ENCODE measurements around the gene CBLB.

Gene CBLB

DNA sequence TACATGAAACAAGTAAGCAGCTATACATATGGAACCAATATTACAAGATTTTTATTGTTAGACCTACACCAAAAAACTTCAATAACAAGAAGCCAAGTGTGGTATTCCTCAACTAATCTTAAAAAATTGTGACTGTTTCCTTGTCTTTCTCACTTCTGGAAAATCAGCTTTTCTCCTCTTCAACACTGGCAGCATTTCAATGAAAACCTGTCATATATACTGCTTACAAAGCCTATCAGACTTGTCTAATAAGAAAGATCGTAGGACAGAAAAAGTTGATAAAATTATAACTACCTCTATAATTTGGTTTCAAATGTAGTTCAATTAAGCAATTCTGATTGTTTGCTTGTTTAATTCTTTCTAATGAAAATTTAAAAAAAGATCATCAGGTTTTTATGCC is 55.1 kb downstream of the CBLB start:
- DNase-seq = no peak

DNA sequence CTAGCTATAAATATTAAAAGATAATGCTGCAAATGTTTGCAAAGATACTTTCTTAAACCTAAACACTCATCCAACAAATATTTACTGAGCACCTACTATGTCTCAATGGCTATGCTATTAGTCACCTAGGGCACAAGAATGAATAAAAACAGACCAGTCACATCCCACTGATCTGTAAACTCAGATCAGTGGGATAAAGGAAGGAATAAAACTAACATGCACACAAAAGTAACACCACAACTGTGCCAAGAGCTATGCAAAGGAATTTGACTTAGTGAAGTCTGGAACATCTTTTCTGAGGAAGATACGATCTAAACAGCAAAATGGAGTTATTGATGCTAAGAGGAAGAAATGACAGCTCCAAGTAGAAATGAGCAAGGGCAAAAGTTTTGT is 56.6 kb downstream of the CBLB start:
- no peak for DNase-seq

DNA sequence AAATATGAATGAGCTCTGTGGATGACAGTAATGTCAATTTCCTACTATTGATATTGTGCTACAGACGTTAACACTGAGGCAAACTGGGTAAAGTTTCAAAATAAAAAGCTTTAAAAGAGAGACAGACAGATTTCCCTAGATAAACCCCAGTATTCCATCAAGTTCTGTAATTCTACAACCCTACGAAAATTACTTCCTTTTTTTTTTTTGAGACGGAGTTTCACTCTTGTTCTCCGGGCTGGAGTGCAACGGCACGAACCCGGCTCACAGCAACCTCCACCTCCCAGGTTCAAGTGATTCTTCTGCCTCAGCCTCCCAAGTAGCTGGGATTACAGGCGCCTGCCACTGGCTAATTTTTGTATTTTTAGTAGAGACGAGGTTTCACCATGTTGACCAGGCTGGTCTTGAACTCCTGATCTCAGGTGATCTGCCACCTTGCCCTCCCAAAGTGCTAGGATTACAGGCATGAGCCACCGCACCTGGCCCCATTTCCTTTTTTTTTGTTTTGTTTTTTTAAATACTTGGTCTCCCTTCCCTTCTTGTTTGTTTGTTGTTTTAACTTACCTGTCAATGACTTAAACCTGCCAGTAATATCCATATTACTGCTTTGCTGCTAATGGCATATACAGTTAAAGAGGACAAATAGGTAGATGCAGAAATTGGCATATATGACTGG is 57.2 kb downstream of the CBLB start:
- no peak for DNase-seq

DNA sequence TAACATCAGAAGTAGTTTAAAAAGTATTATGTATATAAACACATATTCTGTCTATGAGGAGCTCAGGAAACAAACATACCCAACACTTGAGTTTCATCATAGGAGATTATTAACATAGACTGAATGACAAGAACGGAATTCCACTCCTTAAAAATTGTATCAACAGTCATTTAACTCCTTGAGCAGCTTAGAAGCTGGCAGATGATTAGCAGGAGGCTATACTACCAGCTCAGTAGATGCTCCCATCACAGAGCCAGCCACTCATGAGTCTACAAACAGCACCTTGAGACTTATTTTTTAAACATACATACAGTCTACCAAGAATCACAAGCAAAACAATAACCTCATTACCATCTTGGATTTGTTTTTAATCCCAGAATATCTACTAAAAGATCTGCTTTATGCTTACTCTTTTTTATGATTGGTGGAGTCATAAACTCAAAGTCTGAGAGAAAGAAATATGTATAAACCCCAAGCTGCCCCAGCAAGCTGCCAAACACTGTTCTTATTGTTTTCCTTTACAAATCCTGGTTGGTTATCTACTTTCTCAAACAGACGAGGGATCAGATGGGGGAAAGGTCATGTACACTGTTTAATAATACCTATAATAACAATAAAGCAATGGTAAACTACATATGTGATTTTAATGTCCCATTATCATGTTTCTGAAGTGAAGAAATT is 59.5 kb downstream of the CBLB start:
- DNase-seq = no peak

DNA sequence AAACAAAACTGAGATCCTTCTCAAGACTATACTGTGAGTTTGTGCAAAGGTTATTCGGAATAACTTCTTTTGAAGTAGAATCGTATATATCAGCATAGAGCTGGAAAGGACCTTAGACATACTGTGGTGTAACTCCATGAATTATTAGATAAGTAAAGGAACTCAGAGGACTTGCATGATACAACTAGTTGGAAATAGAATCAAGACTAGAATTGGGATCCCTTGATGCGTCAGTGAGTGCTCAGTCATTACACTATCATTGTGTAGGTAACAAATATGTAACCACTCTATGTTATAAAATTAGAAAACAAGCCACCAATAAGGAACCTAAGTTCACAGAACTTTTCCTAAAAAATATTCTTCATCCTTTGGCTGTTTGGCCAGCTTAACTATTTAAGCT is 61.1 kb downstream of the CBLB start:
- no peak for DNase-seq

DNA sequence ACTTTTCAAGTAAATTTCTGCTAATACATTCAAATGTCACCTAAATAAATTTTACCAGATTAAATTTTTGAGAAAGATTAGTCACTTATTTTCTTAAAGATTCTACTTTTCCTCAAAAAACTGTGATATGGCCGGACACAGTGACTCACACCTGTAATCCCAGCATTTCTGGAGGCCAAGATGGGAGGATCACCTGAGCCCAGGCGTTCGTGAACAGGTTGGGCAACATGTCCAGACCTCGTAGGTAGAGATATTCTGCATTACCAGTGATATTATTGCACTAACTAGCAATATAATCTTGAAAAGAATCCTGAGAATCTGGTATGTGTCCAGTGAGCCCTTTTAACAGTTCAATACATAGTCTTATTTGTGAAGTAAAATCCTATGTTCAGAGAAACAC is 61.7 kb downstream of the CBLB start:
- no peak for DNase-seq

DNA sequence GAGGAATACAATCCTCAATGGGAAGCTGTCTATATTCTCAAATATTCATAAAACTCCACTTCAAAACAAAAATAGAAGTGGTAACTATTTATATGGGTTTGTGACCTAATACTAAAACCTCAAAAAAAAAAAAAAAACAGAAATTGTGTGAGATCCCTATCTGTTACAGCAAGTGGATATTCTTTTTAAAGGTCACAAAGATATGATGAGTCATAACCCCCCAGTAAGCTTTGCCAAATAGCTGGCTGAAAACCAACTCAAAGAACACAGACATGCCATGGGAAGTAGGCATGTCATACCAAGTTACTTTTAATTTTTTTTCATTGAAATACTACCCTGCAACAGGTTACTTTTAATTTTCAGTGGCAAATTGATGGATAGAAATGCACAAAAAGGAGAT is 62.5 kb downstream of the CBLB start:
- peak; percentile 23 to 62 for DNase-seq

DNA sequence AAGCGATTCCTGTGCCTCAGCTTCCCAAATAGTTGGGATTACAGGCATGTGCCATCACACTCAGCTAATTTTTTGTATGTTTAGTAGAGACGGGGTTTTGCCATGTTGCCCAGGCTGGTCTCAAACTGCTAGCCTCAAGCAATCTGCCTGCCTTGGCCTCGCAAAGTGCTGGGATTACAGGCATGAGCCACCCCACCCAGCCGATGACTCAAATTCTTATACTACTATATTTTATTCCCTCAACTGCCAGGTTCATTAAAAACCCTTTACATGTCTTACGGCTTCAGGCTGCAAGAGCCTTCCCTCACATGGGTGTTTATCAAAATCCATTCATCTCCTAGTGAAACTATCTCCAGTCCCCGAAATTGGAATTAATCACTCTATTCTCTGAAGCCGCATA is 63.4 kb downstream of the CBLB start:
- DNase-seq = no peak

DNA sequence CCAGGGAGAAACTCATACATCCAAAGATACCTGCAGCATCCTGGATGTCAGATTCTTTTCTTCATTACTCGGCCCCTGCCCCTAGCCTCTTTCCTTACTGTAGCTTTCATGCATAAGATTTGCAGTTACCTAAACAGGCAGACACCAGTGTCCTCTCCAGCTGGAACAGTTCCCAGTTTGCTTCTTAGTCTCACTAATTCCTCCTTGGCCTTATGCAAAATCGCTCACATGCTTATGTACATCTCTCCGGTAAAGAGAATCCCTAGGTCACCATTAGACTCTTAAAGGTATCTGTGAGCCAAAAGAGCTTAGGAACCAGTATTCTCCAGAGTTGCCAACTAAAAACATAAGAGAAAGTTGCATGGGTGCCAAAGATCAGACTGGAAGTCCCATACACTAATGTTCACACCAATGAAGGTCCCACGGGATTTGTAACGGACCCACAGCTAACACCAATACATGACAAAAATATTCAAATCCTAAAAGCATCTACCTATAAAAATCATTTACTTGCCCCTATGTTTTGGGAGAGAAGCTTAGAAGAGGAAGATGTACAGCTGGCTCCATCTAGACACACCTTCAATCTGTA is 66.6 kb downstream of the CBLB start:
- no peak for DNase-seq

DNA sequence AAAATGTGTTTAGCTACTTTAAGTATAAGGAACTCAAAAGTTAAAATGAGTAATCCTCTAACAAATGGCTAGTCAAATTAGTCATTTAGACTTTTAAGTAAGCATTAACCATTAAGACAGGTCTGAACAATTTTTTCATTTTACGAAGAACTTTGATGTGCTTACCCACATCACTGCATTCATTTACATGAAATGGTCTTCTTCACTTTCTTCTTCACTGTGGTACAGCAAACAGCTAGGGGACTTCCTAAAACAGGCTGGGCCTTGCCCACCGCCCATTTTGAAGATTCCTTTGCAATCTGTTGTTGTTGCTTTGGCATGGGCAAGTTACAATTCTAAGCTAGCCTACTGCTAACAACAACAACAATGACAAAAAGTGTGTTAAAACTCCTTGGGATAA is 67.4 kb downstream of the CBLB start:
- DNase-seq = peak; percentile 11 to 31

DNA sequence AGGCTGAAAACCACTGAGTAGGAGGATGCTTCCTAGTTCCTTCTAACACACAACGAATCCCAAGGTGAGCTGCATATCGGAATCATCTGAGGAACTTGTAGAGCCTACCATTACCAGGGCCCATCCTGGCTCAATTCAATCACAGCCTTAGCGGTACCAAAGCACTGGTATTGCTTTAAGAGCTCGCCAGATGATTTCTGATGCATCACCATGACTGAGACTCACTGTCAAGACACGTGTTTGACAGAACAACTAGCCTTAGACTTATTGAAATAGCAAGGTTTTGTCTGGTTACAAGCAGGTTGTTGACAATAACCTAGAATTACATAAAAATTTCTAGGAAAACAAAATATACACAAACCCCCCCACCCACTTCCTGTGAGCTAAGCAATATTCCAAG is 68.5 kb downstream of the CBLB start:
- no peak for DNase-seq

DNA sequence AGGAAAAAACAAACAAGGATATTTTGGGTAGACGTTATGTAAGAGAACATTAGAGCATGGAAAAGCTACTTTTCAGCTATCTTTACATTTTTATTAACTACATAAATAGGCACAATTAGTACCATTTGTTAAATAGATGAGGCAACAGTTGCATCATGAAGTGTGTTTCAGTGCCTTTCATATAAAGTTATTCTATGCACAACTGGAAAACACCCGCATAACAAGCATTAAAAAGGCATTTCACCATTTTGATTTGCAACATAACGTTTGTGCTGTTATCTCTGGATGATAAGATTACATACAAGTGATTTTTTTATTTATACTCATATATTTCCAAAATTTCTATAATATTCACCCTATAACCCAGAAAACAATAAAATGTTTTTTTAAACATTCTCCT is 69.5 kb downstream of the CBLB start:
- DNase-seq = no peak

DNA sequence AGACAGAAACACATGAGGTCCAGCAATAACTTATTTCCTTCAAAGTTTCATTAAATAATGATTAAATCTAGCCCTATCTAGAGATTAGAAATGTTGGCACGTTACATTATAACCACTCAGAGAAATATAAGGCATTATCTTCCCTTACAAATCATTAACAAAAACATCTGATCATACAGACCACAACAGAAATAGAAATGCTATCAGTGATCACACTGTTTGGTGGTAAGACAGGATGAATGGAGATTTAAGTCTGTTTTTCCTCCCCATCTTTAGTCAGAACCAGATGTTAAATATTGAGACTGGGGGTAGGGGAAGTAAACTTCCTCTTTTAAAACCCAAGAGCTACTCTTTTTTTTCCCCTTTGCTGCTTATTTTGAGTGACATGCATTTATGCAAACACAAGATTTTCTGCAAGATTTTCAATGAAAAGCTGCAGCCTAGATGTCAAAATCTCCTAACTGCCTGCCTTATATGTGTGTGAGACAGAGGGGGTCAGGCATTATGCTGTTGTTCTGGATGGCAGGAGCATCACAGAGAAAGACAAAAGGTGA is 70.4 kb downstream of the CBLB start:
- DNase-seq = peak in 1 of 2 donors; percentile 17

DNA sequence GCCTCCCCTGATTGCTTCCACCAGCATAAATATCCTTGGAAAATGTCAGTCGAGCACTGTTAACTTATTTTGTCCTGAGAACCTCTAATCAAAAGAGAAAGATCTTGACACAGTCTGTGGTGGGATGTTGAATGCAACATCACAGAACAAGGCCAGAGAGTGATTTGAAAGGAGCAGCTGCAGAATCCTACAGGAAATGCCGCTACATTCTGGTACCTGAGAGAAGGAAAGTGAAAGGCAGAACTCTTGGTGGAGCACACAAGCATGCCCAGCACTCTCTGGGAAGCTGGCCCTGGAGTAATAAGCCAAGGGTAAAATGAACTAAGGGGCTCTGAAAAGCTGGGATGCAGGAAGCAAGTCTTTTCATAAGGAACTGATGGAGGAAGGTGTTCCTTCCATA is 75.8 kb downstream of the CBLB start:
- no peak for DNase-seq

DNA sequence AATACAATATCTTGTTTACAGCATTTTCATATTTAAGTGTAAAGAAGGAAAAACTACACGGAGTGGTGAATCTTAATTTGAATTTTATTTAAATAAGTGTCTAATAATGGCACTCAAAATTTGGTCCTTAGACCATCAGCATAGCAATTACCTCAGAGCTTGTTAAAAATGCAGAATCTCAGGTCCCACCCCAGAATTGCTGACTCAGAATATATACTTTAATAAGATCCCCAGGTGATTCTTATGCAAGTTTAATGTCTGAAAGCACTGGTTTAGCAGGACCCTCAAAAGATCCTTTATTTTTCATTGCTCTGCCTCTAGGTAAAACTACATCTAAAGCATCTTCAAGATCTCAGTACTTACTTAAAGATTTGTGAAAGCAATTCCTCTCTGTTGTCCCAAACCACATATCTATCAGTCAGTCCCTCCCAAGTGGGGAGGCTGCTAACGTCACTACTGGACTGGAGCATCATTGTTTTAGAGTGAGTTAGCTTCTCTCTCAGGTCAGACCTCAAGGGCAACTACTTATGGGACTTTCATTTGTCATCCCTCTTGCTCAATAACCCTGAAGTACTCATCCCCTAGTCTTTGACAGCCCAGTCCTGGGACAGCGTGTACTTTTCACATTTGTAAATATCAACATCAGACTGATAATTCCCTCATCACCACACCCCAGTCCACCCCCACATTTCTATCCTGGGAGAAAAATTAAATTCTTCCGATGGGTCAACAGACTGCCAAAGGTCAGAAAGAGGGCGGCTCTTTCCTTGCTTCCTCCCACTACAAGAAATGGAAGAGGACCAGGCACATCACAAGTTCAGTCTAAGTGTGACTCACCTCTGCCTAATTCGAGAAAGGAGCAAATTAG is 76.7 kb downstream of the CBLB start:
- no peak for DNase-seq

DNA sequence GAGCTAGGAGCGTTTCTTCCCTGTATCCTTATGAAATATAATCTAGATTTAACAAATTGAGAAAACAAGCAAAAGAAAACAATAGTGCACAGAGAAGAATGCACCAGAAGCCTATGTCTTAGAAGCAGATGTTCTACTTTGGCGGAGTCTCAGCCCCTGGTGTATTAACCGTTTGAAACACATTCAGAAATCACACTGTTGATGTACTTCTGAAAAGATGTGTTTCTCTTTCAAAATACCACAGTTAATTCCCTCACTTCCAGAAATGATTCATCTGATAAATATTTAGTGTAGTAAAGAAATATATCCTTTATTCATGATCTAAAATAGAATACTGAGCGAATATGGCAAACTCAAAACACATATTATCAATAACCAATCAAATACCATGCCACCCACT is 77.7 kb downstream of the CBLB start:
- DNase-seq = no peak

DNA sequence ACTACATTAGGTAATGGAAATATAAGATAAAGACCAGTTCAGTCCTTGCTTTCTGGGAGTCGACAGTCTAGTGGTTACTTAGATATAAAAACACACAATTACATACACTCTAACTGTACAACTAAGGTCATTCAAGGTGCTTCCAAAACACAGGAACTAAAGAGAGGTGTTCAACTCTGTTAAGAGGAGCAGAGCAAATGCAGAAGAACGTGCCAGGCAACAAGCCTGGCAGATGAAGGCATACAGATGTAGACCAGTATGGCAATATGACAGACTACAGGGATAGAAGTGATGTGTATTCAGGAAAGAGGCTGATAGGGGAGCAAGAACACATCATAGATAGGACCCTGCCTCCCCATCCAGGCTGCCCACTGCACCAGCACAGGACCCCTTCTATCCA is 78.3 kb downstream of the CBLB start:
- no peak for DNase-seq

DNA sequence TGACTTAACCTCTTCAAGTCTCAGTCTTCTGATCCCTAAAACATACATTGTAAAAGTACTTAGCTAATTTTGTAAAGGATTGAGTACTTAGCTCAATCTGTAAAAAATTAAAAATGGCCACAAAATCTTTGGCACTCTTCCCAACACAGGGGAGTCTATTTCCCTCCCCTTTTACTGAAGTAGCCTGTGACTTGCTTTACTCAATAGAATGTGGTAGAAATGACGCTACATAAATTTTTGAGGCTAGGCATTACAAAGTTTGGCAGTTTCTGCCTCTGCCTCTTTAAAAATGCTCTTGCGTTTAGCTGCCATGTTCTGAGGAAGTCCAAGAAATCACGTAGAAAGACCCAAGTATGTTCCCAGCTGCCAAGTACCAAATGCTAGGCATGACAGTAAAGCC is 80.2 kb downstream of the CBLB start:
- no peak for DNase-seq

DNA sequence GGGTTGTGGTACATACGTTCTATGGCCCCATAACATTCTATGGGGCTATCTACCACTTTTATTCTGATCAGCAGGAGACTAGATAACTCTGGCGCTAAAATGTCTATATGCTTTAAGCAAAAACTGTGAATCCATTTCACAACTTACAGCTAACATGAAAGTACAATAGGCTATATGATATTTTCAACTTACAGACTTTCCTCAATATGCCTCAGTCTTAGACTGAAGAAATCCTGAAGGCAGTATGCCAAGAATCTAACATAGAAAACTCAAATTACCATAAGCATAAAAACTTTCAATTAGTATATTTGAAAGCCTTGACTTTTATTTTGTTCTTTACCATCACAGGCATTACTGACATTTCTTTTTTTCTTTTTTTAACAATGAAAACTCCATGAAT is 81.4 kb downstream of the CBLB start:
- DNase-seq = no peak

DNA sequence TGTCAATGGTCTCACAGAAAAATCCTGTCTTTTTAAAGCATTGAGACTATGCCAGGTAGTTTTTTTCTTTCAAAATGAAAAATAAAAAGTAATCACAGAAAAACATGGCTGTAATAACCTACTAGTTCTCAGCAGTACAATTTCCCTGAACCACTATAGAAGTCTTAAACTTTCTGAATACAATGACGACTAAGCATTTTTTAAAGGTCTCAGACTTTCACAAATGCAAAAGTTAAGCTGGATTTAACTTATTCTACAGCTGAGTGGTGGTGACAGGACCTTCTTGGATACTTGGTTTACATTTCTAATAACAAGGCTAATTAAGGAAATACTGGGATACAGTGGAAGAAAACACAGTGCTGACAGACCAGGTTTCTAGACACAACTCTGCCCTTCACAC is 81.8 kb downstream of the CBLB start:
- DNase-seq = no peak

DNA sequence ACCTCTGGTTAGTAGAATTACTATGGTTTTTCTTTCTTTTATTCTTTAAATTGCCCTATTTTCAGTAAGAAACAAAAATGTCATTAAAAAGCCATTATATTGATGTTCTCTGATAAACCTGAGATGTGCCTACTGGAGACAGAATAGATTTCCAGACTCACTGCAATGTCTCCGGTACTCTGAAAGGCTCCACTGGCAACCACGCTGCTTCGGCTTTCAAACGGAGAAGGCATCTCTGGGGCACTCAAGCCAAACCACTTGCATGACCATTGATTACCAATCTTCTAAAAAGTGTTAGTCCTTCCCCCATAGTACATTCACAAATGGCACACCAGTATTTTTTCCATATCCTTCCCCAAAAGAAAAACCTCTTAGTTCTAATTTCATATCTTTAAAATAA is 82.6 kb downstream of the CBLB start:
- no peak for DNase-seq

DNA sequence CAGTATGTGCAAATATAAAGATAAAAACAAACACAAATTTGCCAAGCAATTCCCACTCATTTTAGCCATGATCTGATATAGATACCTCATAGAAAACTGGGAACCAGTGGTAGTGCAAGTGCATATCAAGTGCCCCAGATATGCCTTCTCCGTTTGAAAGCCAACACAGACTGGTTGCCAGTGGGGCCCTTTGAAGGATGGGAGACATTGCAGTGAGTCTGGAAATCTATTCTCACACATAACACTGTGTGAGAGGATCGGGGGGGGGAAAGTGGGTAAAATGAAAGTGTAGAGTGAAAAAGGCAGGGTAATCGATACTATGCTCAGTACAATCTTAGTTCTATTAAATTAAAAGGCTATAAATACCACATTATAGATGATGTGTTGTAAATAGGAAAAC is 83.0 kb downstream of the CBLB start:
- no peak for DNase-seq

DNA sequence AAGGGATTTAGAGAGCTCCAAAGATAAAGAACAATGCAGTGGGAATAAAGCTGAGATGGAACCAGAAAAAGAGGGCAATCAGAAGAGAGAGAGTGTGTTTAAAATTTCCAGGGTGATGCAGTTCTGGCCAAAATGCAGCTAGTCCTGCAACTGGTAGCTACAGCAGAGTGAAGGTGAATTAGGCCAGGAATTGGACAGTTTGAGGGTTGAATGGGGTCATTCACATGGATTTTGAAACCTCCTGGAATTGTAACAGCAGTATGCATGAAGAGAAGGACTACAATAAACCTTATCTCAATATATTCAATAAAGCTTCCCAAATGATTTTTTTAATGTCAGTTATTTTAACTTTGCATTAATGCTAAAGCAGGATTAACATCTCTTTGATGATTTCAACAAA is 85.2 kb downstream of the CBLB start:
- DNase-seq = no peak

All from CD4-positive, alpha-beta T cell treated with Interleukin-1 beta for 1 hour (primary cell).